ENCODE data around the gene ABCC4.
"Not testable (repeated sequence)": the region's sequence is repeated elsewhere in the genome, so short reads cannot be mapped to it uniquely, and the experiment has no call there.

Gene ABCC4

GRCh38 chr13:95226932-95227695 is 74.1 kb downstream of the ABCC4 start:
- no peak for DNase-seq

- DNase-seq: no peak
Observed at GRCh38 chr13:95226476-95226875, 74.8 kb downstream of the ABCC4 start.

GRCh38 chr13:95226050-95226449 is 75.2 kb downstream of the ABCC4 start:
- DNase-seq: no peak

- DNase-seq: no peak
Observed at GRCh38 chr13:95224064-95224463, 77.2 kb downstream of the ABCC4 start.

- DNase-seq: no peak
Observed at GRCh38 chr13:95222733-95223018, 78.6 kb downstream of the ABCC4 start.

- DNase-seq: no peak
Observed at GRCh38 chr13:95221971-95222732, 79.1 kb downstream of the ABCC4 start.

GRCh38 chr13:95220611-95221010 is 80.6 kb downstream of the ABCC4 start:
- no peak for DNase-seq

GRCh38 chr13:95217920-95218830 is 83.1 kb downstream of the ABCC4 start:
- peak; percentile 29 for DNase-seq

- DNase-seq: no peak
Observed at GRCh38 chr13:95216182-95216581, 85.1 kb downstream of the ABCC4 start.

- no peak for DNase-seq
Observed at GRCh38 chr13:95212983-95213850, 88.0 kb downstream of the ABCC4 start.

- no peak for DNase-seq
Observed at GRCh38 chr13:95209109-95209508, 92.1 kb downstream of the ABCC4 start.

GRCh38 chr13:95207769-95208366 is 93.4 kb downstream of the ABCC4 start:
- no peak for DNase-seq

GRCh38 chr13:95206116-95206515 is 95.1 kb downstream of the ABCC4 start:
- DNase-seq: no peak

- DNase-seq: no peak
Observed at GRCh38 chr13:95204231-95204765, 97.0 kb downstream of the ABCC4 start.

- no peak for DNase-seq
Observed at GRCh38 chr13:95201814-95202651, 99.2 kb downstream of the ABCC4 start.

- not testable (repeated sequence) for DNase-seq
Observed at GRCh38 chr13:95200386-95200957, 100.8 kb downstream of the ABCC4 start.

- DNase-seq: no peak
Observed at GRCh38 chr13:95199896-95200295, 101.4 kb downstream of the ABCC4 start.

GRCh38 chr13:95198606-95199005 is 102.6 kb downstream of the ABCC4 start:
- not testable (repeated sequence) for DNase-seq

GRCh38 chr13:95197548-95197947 is 103.7 kb downstream of the ABCC4 start:
- no peak for DNase-seq

GRCh38 chr13:95195146-95195545 is 106.1 kb downstream of the ABCC4 start:
- DNase-seq: no peak

Measured in DMS153 (cell line).